Activated naive CD4-positive, alpha-beta T cell treated with anti-CD3 and anti-CD28 coated beads, Interleukin-2, amount 50 U/mL, for 16 hours (primary cell): ENCODE results near the gene CDKN3.
"Not testable (repeated sequence)": the region's sequence is repeated elsewhere in the genome, so short reads cannot be mapped to it uniquely, and the experiment has no call there.

ENCODE experiments used
- DNase-seq: peaks from one replicate; pipeline ENCODE4 v3.0.0-alpha.2; 2020

Gene CDKN3

GRCh38 chr14:54425068-54425467, 28.3 kb downstream of the CDKN3 start:
- no peak for DNase-seq

- no peak for DNase-seq
Observed at GRCh38 chr14:54425537-54426274, 28.9 kb downstream of the CDKN3 start.

DNA sequence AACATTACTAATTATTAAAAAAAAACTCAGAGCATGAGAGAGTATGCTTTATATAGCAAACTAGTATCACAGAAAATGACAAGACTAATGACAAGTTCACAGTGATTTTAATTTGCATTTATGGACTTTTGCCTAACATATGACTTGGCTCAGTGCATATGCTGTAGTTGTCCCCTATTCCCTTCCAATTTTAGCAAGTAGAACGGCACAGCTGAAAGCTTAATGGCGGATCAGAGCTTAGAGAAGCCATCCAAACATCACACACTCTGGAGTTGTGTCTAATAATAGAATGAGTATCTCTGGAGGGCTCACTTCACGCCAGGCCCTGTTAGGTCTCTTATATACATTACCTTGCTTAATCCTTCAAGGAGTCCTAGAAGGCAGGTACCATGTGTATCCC, 31.1 kb downstream of the CDKN3 start:
- no peak for DNase-seq

DNA sequence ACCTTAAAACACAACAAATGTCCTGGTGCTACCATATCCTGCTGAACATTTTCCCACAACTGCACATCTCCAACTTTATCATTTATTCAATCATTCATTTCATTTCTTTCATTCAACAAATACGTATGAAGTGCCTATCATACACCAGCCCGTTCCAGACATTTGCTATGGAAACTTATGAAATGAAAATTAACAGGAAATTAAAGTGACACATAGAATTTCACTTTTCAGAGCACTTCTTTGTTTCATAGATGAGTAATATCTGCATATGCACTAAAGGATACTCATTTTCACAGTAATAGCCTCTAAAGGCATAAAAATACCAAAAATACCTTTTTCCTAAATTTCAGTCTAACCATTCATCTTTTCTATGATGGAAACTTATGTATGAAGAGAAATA, 31.7 kb downstream of the CDKN3 start:
- DNase-seq = no peak

GRCh38 chr14:54435500-54435981, 38.7 kb downstream of the CDKN3 start:
- DNase-seq = no peak

DNA sequence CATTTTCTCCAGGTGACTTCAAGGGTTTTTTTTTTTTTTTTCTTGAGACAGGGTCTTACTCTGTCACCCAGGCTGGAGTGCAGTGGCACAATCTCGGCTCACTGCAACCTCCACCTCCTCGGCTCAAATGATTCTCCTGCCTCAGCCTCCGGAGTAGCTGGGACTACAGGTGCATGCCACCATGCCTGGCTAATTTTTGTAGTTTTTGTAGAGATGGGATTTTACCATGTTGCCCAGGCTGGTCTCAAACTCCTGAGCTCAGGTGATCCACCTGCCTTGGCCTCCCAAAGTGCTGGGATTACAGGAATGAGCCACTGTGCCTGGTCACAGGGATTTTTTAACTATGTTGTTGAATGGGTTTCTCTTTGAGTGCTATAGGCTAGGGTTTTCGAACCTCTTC, 41.1 kb downstream of the CDKN3 start:
- DNase-seq = not testable (repeated sequence)

- no peak for DNase-seq
Observed at GRCh38 chr14:54438703-54439102, 41.9 kb downstream of the CDKN3 start.

- DNase-seq = no peak
Observed at GRCh38 chr14:54440037-54440436, 43.2 kb downstream of the CDKN3 start.

DNA sequence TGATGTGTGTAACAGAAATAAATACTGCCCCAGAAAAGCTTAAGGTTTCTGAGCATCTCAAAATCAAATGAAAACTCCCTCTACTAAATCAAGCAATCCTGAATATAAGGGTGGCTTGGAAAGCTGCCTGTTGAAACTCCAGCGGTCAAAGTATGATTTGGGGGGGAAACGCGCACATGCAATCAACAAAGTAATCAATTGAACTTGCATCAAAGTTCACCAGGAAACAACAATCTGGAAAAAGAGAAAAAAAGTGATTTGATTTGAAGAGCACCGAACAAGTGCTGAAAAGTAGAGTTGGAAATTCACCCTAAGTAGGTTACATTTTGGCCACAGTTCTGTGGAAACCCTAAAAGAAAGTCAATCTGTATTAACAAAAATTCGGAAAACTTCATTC, 43.7 kb downstream of the CDKN3 start:
- no peak for DNase-seq

- peak; percentile 90 for DNase-seq
Observed at GRCh38 chr14:54440873-54441868, 44.4 kb downstream of the CDKN3 start, which contains the start of gene CNIH1. TSS of gene CNIH1 (minus strand) at chr14:54441374. CDS start at chr14:54441327, 47 bp downstream.

DNA sequence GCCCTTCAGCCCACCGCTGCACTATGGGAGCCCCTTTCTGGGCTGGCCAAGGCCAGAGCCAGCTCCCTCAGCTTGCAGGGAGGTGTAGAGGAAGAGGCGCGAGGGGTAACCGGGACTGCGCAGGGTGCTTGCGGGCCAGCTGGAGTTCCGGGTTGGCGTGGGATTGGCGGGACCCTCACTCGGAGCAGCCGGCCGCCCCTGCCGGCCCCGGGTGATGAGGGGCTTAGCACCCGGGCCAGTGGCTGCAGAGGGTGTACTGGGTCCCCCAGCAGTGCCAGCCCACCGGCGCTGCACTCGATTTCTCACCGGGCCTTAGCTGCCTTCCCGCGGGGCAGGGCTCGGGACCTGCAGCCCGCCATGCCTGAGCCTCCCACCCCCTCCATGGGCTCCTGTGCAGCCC, 46.2 kb downstream of the CDKN3 start:
- not testable (repeated sequence) for DNase-seq

- DNase-seq = no peak
Observed at GRCh38 chr14:54443981-54444380, 47.2 kb downstream of the CDKN3 start.

GRCh38 chr14:54444681-54445080, 47.9 kb downstream of the CDKN3 start:
- DNase-seq = no peak

GRCh38 chr14:54446161-54446693, 49.4 kb downstream of the CDKN3 start:
- DNase-seq = no peak

DNA sequence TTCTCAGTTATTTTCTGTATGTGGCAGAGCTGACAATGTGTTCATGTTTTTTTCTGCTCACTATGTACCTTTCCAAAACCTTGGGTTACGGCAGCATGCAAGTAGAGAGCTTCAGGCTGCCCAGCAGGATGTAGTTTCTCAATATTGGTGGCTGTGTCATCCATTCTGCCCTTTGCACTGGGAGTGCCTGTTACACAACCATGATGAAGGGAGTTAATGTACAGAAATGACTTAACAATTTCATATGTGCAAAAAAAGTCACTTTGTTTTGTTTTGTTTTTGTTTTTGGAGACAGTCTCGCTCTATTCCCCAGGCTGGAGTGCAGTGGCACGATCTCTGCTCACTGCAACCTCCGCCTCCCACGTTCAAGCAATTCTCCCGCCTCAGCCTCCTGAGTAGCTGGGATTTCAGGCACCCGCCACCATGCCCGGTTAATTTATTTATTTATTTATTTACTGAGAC, 50.5 kb downstream of the CDKN3 start:
- no peak for DNase-seq

DNA sequence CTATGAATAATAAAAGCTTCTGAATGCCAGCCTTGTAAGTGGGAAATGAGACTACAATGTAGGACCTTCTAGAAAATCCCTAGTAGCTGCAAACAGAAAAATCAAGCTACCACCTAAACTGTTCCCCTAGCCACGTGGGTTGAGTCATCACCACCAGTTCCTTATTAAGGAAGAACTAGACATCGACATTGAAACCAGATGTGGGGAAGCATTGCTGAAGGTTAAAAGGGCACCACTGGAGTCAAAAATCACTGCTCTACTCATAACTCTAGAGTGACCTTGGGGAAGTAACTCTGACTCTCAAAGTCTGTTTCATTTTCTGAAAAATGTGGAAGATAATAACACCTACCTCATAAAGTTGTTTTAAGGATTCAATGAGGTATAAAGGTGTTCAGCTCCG, 53.7 kb downstream of the CDKN3 start:
- DNase-seq = no peak

DNA sequence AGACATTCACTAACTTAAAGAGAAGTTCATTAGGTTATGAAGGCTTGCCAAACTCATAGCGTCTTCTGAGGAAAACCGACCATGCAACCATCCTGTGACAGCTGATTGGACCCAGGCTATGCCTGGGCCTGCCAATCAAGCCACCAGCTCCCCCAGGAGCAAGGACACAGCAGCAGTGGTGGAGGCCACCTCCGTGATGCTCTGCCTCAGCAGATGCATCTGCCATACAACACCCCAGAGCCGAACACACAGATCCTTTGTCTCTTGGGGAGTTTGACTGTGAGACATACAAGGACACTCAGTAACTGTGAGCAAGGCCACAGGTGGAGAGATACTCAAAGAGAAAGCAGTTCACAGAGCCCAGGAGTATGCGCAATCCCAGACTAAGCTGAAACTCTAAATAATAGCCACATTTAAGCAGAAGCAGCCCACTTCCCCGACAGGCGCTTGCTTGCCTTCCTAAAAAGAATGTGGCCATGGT, 54.4 kb downstream of the CDKN3 start:
- DNase-seq = no peak

DNA sequence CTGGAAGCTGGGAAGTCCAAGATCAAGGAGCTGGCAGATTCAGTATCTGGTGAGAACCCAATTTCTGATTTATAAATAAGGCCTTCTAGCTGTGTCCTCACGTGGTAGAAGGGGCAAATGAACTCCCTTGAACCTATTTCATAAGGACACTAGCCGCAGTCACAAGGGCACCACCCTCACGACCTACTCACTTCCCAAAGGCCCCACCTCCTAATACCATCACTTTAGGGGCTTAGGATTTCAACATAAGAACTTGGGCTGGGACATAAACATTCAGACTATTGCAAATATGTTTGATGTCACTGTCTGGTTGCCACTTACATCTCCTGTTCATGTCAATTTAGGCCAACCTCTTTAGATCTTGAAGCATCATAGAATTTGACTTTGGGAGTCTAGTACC, 55.2 kb downstream of the CDKN3 start:
- no peak for DNase-seq

- no peak for DNase-seq
Observed at GRCh38 chr14:54453252-54453651, 56.4 kb downstream of the CDKN3 start.

GRCh38 chr14:54453990-54454389, 57.2 kb downstream of the CDKN3 start:
- not testable (repeated sequence) for DNase-seq

- DNase-seq = no peak
Observed at GRCh38 chr14:54455363-54455762, 58.6 kb downstream of the CDKN3 start.

DNA sequence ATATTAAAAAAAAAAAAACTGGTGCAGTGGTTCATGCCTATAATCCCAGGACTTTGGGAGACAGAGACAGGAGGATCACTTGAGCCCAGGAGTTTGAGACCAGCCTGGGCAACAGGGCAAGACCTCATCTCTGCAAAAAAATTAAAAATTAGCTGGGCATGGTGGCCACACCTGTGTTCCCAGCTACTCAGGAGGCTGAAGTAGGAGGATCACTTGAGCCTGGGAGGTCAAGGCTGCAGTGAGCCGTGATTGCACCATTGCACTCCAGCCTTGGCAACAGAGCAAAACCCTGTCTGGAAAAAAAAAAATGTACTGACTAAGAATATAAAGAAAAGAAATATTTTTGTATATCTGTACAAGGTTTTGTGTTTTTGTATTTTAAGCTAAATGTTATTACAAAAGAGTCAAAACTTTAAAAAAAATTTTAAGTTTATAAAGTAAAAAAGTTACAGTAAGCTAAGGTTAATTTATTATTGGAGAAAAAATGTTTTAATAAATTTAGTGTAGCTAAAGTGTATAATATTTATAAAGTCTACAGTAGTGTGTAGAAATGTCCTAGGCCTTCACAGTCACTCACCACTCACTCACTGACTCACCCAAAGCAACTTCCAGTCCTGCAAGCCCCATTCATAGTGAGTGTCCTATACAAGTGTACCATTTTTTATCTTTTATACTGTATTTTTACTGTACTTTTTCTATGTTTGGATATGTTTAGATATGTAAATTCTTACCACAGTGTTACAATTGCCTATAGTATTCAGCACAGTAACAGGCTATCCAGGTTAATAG, 60.2 kb downstream of the CDKN3 start:
- not testable (repeated sequence) for DNase-seq
